Umbilical cord (tissue), 2 donors: Measurements from ENCODE around the gene GRIK4. TPM values are rescaled to one million over a fixed set of nuclear protein-coding genes. Genes with fewer than 3 reads are reported as not detected.

Experiments
- DNase-seq: peaks from one replicate; pipeline ENCODE4 v3.0.0-alpha.2; 2015; ENCODE audit warnings: low spot score
- total RNA-seq: library from RNA; depleted of rRNA; stranded (reverse); fragments of >200 nt; gene quantifications from one replicate; pipeline ENCODE4 v1.2.3, GENCODE V29; 2014; ENCODE audit warnings: low replicate concordance; ENCODE audit not compliant: insufficient read depth

Gene GRIK4
- total RNA-seq, 1 donor from 2014 or later: 1.2 TPM

DNA sequence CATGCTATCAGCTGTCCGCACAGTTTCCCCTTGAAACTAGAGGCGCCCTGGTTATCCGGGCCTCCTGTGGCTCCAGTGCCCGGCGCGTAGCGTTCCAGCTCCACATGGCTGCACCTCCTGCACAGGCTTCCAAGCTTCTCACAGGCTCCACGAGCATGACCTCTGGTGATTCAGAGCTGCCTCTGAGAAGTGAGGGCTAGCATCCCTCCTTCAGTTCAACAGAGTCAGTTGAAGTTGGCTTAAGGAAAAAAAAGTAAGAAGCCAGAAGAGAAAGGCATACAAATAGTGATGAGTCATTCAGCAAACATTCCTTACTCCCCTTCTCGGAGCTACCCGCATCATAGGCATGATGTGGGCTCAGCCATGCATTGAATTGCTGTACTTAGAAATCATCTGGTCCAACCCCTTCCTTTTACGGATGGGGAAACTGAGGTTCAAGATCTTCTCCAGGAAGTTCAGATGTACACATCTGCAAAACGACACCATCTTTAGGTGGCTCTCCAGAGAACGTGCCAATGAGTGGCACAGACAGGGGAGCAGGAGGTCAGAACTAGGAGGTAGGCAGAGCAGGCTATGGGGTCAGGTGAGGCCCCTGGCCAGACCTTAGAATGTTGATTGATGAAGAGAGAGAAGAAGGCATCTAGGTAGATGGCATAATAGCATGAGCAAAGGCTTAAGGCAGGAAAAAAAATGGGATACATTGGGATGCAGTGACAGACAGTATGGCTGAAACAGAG lies 296.0 kb downstream of the GRIK4 start:
- DNase-seq: peak; percentile 13

DNA sequence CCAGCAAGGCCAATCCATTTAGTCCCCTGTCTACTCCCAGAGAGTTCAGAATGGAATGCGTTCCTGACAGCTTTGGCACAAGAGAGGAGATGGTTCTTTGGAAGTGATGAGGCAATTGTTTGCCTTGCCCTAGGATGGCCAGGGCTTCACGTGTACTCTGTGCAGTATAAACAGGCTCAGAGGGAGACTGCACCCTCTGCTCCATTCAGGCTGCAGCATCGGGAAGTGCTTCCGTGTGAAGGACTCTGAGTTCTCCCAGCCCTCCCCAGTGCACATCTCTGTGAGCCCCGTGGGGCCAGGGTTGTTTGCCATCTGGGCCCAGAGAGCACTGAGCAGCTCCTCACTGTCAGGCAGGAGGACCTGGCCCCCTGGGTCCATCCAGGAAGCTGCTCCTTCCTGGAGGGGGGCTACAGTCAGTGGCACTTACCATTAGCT lies 297.1 kb downstream of the GRIK4 start:
- DNase-seq: no peak

DNA sequence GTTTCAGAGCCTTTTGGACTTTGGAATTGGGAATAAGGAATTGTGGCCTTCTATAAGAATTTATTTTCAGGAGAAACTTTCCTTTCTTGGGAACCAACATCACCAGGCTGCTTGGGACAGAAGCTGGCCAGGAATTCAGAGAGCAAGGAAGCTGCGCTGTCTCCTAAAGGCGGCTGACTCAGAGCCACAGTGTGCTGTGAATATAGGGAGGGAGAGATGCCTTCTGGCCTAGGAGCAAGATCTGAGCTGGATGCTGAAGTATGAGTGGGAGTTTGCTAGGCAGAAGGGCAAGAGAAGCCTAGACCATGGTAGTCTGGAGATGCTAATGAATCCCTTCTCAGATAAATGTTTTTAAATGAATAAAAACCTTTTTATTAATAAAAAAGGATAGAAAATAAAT lies 298.7 kb downstream of the GRIK4 start:
- no peak for DNase-seq

DNA sequence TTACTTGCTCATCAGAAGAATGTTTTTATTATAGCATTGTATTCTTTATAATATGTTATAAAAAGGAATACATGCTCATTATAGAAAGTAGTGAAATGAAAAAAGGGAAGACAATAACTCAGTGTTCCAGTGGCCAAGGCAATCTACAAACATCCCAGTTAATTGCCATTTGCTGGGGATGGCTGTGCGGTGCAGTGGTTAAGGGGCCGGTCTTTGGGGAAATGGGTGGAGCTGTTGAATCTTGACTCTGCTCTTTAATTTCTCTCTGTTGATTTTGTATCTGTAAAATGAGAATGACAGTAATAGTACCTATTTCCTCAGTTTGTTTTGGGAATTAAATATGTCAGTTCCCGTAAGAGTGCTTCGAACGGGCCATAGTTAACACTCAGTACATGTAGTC lies 299.7 kb downstream of the GRIK4 start:
- DNase-seq: no peak

DNA sequence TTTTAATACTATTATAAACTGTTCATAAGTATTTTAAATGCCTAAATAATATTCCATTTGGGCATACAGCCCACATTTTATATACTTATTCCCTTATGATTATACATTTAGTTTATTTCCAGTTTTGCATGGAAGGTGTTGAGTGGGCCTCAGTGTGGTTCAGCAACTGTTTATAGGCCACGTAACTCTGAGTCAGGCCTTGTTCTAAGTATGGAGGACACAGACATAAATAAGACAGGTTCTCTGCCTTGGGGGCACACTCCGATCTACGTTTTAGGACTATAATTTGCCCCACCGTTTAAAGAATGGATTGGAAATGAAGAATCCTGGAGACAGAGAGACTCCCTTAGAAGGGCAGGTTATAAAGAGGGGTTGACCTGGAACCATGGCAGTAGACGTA lies 300.2 kb downstream of the GRIK4 start:
- no peak for DNase-seq

DNA sequence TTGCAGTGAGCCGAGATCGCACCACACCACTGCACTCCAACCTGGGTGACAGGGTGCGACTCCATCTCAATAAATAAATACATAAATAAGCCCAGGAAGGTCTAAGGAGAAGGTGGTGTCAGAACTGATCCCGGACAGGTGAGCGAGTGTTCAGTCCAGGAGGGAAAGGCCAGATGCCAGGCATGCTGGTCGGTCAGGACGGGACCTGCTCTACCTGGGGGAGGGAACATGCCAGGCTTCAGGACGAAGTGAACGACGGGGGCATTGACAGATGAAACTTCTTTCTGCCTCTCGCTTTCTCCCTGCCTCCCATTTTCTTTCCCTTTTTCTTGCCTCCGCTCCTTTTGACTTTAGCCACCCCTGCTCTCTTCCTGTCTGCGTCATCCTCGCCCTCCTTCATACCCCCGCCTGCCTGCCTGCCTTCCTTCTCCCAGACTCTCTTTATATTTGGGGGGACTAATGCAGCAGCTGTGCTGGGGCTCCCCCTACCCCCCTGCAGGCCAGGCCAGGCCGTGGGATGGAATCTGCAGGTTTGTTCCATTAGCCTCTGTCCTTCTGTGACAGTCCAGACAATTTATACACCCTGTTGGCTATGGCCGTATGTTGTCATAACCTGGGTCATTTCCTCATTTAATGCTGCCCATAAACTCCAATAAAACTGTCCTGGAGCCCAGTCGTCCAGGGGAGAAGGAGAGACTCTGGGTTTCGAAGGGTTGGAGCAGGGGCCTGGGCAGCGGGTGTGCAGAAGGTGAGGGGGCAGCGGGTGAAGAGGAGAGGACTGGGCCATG lies 303.2 kb downstream of the GRIK4 start:
- DNase-seq: no peak

DNA sequence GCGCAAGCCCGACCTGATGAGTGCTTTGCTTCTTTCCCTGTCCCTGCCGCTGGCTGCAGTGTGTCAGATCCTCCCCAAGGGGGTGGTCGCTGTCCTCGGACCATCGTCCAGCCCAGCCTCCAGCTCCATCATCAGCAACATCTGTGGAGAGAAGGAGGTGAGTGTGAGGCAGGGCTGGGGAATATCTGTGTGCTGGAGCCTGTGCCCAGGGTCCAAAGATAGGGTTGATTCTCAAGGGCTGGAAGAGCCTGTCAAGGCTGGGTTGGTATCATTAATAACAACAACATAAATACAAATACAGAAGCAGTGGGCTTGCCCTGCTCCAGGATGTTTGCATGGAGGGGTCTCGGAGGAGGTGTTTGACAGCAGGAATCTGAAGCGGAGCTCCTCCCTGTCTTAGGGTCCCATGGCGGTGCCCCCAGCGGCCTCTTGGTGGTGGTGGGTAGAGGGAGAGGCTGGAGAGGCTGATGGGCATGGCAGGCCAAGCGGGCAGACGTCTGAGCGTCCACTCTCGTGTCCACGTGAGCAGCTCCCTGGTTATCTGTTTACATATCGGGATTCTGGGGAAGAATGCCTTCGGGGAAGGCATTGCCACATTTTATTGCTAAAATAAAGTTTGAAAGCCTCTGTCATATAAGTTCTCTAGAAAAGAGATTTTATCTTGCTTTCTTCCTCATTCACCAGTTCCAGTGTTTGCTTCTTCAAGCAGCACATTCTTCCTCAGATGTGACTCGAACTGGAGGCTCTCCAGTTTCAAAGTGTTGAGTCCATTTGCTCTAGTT lies 304.0 kb downstream of the GRIK4 start:
- no peak for DNase-seq

DNA sequence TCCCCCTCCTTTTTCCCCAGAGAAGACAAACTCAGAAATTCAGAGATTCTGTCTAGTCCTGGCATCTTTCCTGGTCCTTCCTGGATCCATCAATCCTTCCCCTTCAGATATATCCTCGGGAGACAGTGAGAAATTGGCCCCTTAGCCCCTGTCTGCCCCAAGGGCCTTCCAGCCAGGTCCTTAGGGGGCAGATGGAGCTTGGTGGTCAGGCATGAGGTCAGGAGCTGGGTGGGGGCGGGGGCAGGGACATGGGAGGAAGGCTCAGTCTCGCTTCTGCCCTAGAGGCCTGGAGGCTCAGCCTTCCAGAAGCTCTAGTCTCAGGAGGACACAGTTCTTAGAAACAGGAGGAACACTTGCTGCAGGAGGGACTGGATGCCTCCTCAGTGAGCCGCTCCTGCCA lies 304.6 kb downstream of the GRIK4 start:
- DNase-seq: no peak

DNA sequence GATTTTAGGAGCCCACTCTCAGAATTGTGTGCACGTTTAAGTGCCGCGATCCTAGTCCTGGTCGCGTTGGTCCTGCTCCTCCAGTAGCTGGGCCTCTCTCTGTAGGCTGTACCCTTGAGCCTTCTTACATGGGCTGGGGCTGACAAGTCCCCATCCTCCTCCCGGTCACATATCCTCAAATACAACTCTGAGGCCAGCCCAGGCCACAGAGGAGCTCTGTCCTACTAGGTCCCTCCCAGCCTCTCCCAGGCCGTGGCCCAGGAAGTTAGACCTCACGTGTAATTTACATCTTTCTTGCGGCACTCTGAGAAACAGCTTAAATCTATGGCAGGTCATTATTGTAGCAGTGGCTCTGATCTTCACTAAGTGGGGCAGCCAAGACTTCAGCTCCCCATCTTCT lies 305.2 kb downstream of the GRIK4 start:
- DNase-seq: no peak

DNA sequence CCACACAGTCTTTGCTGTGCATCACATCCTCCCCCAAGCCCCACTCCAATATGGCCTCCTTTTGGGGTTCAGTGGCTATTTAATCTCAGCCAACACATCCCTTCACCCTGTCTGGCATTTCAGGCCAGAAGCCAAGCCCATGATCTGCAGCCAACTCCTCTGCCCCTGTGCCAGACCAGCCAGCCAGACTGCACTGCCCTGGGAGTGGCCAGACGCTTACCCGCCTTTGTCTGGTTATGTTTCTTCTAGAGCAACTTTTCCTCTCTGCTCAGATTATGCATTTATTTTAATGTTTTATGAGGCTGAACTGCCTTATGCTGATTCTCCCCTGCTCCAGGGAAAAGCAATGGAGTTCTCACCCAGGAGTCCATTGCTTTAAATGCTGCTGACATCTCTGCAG lies 305.6 kb downstream of the GRIK4 start:
- DNase-seq: peak; percentile 55

DNA sequence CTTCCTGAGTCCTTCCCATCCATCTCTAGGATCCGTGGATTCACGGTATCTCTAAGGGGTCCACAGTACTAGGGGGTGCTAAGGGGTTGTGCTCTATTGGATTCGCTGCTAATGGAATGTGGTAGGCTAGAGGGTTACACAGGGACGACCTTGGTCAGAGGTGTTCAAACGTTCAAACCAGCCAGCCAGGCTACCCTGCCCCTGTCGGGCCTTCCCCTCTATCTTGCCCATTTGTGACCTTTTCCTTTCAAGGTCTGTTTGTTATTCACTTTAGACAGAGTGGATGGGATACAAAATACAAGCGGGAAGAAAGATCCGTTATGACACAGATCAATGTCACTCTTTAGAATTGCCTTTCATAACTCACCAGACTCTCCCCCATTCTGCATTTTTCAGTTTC lies 306.5 kb downstream of the GRIK4 start:
- DNase-seq: no peak

DNA sequence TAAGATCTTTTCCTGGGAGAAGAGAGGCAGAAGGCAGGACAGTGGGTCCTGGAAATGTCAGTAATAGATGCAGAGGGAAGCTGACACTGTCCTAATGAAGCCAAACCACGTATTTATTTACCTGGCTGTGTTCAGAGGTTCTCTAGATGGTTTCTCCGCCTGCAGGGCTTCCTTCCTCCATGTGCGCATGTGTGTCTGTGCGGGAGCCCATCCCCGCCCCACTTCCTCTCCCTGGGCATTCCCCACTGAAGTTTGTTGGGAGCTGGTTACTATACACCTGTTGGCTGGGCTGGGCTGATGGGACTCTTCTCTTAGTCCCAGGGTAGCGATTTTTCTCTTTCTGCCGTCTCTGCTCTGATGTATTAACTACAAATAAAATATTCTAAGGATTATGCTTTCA lies 307.5 kb downstream of the GRIK4 start:
- DNase-seq: no peak

DNA sequence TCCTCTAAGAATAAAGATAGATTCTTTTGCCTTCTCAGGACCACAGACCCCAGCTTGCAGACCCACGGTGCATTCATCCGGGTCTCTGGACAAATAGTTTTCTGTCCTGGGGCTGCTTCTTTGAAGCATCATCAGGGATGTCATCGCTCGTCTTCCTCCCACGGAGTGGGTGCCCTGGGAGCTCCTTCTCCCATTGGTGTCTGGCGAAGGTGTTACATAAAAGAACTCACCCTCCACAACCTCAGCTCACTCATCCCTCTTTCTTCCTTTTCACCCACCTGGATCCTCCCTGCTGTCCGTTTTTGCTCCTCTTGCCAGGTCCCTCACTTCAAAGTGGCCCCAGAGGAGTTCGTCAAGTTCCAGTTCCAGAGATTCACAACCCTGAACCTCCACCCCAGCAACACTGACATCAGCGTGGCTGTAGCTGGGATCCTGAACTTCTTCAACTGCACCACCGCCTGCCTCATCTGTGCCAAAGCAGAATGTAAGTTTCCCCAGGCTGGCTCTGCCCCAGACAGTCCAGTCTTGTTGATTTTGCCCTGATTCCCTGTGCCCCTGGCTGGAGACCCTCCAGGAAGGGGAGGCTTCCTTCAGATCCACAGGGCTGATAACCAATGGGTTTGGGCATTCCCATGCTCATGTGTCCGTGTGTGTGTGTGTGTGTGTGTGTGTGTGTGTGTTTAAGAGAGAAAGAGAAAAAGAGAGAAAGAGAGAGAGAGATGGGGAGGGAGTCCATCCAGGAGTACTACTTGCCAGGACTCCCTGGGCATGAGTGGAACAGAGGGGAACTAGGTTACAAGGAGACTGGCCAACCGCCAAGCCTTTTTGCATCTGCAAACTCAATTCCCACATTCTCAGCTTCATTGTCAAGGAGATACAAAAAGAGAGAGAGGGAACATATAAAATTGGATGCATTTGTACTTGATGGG lies 308.2 kb downstream of the GRIK4 start:
- no peak for DNase-seq

DNA sequence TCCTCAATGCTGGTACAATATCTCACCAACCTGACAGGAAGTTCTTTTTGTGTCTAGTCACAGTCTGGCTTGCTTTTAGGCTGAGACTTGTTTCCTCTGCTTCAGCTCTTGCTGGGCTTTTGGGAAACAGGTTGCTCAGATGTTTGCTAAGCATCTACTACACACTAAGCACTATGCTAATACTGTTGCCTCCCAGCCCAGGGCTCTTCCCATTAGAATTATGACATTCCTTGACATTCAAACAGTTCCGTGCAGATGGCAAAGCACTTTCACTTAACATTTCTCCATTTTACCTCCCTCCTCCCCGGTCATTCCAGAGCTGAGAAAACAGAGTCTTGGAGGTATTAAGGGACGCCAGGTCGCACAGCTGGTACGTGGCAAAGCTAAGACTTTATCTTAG lies 311.6 kb downstream of the GRIK4 start:
- no peak for DNase-seq

DNA sequence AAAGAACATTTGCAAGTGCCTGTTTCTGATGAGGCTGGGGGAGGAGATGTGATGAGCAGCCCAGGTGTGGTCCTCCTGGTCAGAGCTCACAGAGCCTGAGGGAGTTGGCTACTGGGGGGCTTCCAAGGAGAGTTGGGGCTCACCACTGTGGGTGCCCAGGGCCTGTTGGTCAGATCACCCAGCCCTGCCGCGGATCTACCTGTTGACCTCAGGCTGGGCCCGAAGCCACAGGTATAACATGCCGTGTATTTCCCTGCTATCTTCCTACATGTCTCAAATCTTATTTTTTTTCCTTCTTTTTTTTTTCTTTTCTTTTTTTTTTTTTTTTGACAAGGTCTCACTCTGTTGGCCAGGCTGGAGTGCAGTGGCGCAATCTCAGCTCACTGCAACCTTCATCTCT lies 312.7 kb downstream of the GRIK4 start:
- DNase-seq: no peak

DNA sequence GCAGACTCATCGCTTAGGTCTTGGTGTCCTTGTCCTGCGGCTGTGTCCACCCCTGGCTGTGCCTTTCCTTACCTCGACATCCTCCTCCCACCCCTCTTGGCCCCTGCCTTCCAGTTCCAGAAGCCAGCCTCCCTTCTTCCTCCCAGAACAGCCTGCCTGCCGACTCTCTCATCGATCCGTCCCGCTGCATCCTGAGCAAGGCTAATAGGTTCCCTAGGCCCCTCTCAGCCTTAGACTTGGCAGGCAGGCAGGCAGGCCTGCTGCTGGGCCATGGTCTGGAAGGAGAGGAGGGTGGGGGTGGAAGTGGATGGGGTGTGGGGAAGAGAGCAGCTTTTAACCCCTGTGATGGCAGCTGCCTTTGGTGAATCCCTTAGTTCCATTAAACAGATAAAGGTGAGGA lies 315.6 kb downstream of the GRIK4 start:
- DNase-seq: peak; percentile 22

DNA sequence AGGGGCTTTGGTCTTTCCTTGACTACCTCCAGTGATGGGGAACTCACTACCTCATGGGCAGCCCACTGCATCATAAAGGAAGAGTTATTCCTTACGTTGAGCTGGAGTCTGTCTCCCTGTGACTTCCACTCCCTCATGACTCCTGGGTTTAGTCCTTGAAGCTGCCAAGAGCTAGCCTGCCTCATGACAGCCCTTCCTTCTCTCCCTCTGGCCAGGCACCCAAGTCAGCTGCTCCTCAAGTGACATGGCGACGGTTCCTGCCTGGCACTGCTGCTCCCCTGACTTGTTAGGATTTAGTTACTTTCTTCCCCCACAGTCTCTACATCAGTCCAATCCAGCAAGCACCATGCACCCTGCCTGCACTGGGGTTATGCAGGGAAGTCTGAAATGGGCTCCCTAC lies 316.3 kb downstream of the GRIK4 start:
- no peak for DNase-seq

DNA sequence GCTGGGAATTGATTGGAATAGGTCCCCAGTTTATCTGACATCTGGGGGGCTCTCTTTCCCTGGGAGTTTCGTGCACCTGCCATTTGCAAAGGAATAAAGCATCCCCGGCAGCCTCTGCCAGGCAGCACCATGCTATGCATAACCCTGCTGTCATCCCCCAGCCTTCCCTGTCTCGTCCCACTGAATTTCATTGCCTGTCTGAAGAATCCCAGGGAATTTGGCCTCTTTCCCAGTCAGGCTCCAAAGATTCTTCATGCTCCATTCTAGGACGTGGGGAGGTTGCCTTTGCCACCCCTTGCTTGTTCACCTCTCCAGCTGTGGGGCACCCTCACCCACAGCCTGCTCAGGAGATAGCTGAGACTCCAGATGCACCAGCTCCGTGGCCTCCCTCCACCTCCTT lies 317.3 kb downstream of the GRIK4 start:
- DNase-seq: peak; percentile 49

DNA sequence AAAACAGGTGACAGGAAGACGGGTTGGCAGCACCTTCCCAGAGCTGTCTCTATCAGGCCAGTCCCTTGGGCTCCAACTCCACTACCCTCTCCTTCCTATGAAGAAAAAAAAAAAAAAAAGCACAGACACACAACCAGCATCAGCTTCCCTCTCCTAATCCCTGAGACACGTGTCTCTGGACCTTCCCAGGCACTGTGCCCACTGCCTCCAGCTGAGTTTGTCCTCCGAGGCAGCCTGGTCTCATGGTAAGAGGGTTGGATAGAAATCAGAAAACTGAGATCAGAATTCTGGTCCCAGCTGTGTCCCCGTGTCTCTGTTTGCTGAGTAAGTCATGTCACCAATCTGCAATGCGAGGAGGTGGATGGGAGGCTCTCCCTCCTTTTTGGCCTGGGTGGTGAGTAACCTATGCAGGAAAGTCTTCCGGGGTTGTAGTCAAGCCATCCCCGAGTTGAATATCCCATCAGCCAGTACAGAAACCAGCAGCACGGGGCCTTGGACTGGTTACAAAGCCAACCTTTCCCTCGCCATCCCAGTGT lies 318.6 kb downstream of the GRIK4 start:
- DNase-seq: peak; percentile 74

DNA sequence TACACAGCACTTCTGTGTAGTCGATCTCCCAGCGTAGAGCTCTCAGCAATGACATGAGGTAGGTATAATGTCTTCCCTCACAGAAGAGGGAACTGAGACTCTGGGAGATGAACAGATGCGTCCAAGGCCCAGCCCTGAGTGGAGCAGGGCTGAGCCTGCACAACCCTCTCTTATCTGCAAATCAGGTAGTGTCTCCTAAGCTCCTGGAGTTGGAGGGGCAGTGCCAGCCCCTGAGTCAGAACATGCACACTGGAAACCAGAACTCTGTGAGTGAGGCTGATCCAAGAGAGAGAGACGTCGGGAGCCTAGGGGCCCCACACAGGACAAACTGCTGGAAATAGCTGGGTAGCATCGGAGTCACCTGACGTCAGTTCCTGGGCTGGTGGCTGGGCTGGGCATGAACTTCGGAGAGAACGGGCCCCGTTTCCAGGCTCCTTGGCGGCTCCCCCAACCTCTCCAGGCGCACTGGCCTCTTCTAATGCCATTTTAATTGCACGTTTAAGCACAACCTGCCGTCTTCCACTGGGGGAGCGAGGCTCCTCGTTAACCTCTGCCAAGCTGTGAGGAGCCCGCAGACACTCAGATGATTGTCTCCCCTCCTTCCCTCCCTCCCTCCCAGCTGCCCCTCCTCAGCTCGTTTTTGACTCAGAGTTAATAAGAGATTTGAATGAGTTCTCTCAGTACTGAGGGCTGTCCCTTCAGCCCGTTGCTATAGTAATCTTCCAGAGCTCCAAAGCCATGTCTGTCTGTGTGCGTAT lies 321.1 kb downstream of the GRIK4 start:
- peak; percentile 86 for DNase-seq
